ENCODE results near the gene AIFM2.

GRCh38 chr10:70121281-70121949 lies 11.2 kb downstream of the AIFM2 start:
- TF ChIP-seq CTCF (IDR thresholded peaks at IDR 0.05; ENCODE audit: low read depth, low read length) = no peak
- no peak for TF ChIP-seq EZH2phosphoT487 (IDR thresholded peaks at IDR 0.05; ENCODE audit: low read depth)
